Neutrophil (primary cell): ENCODE results near the gene SPEF1.

Experiments used
- H3K27ac ChIP-seq: fragments of 200-600 bp; sonication (generic); 2 replicates; pipeline ENCODE4 v1.5.1; 2016; ENCODE audit warnings: mild to moderate bottlenecking, moderate library complexity
- H3K27me3 ChIP-seq: fragments of 200-600 bp; sonication (generic); 2 replicates; pipeline ENCODE4 v1.6.0; 2016; ENCODE audit warnings: mild to moderate bottlenecking
- H3K36me3 ChIP-seq: fragments of 200-600 bp; sonication (generic); 2 replicates; pipeline ENCODE4 v1.5.1; 2017
- H3K4me1 ChIP-seq, 2 experiments: fragments of 200-600 bp in 1 of 2; sonication (generic) in 1 of 2; 1 replicate in 1 of 2; 2 replicates in 1 of 2; pipeline versions ENCODE4 v1.5.1 to v1.6.1; 2013 to 2016; ENCODE audit warnings: low read depth in 1 of 2, low read length in 1 of 2, mild to moderate bottlenecking in 1 of 2, moderate library complexity in 1 of 2; ENCODE audit not compliant: control insufficient read depth in 1 of 2, insufficient read depth in 1 of 2
- H3K4me3 ChIP-seq, 2 experiments: fragments of 200-600 bp in 1 of 2; sonication (generic) in 1 of 2; 1 replicate in 1 of 2; 2 replicates in 1 of 2; pipeline ENCODE4 v1.5.1; 2013 to 2016; ENCODE audit warnings: low read depth in 1 of 2, low read length in 1 of 2, mild to moderate bottlenecking in 1 of 2, moderate library complexity in 1 of 2
- H3K9me3 ChIP-seq: fragments of 200-600 bp; sonication (generic); 2 replicates; pipeline ENCODE4 v1.5.1; 2016
- CTCF ChIP-seq: fragments of 200-600 bp; sonication (generic); IDR thresholded peaks from 2 replicates; pipeline ENCODE4 v1.5.1; 2016; ENCODE audit warnings: antibody characterized with exemption

The SPEF1 gene

DNA sequence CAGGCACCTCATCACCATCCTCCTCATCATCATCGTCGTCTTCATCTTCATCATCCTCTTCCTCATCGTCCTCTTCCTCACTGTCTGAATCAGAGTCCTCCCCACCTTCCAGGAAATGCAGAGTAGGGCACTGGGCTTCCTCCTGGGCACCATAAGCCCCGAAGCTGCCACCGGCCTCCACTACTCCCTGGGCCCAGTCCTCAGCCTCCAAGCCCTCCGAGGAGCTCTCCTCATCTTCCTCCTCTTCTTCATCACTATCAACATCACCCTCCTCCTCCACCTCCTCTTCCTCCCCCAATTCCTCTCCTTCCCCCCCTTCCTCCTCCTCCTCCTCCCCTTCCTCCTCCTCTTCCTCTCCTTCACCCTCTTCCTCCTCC, 3.6 kb upstream of the SPEF1 start:
- Histone ChIP-seq H3K9me3 (no peaks in the 10 kb centered on the region), H3K27ac (no peak overlapping the region)
- no peak for TF ChIP-seq CTCF

GRCh38 chr20:3784216-3784853, 3.1 kb upstream of the SPEF1 start:
- H3K9me3 ChIP-seq, result no peaks in the 10 kb centered on the region
- peaks cover 37 to 40% of the 10 kb centered on the region in 2 experiments for H3K4me1 ChIP-seq
- no peak overlapping the region for H3K4me3 ChIP-seq
- H3K27me3 ChIP-seq, result peaks cover 13% of the 10 kb centered on the region
- no peak for TF ChIP-seq CTCF
- peak overlapping the region; percentile 20 for H3K27ac ChIP-seq
- H3K36me3 ChIP-seq, result no peaks in the 10 kb centered on the region

More for the DNA sequence above, 3.6 kb upstream of the SPEF1 start:
- Histone ChIP-seq H3K36me3 (no peaks in the 10 kb centered on the region), H3K4me3 (no peak overlapping the region), H3K4me1 (peaks cover 39 to 41% of the 10 kb centered on the region in 2 experiments), H3K27me3 (peaks cover 8% of the 10 kb centered on the region)

- Histone ChIP-seq H3K4me1 (peaks cover 40 to 43% of the 10 kb centered on the region in 2 experiments), H3K27me3 (peaks cover 20% of the 10 kb centered on the region), H3K9me3 (no peaks in the 10 kb centered on the region), H3K4me3 (no peak overlapping the region), H3K36me3 (no peaks in the 10 kb centered on the region), H3K27ac (no peak overlapping the region)
- no peak for TF ChIP-seq CTCF
Measured at GRCh38 chr20:3783511-3784195, 2.4 kb upstream of the SPEF1 start.

DNA sequence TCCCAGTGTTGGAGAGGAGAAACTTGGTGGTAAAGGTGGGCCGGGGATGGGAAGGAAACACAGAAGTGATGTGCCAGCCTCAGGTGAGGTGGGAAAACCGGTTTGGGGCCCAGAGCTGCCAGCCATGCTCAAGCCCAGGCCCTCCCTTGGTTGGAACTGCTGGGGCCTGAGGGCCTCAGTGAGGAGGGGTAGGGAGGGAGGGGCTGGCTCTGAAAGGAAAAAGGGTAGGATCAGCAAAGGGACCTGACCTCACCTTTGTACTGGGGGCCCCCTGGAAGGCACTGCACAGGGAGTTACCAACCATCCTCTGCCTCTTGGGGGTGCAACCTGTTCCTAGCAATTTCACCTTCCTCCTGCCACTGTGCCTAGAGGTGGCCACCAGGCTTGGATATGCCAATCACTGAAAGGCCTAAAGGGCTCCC, 1.8 kb upstream of the SPEF1 start:
- Histone ChIP-seq H3K27me3 (peaks cover 25% of the 10 kb centered on the region), H3K36me3 (no peaks in the 10 kb centered on the region), H3K27ac (no peak overlapping the region), H3K4me1 (peaks cover 45 to 46% of the 10 kb centered on the region in 2 experiments), H3K4me3 (no peak overlapping the region), H3K9me3 (no peaks in the 10 kb centered on the region)
- no peak for TF ChIP-seq CTCF

GRCh38 chr20:3782597-3782996, 1.3 kb upstream of the SPEF1 start:
- H3K27me3 ChIP-seq, result peaks cover 30% of the 10 kb centered on the region
- H3K36me3 ChIP-seq, result no peaks in the 10 kb centered on the region
- H3K9me3 ChIP-seq, result no peaks in the 10 kb centered on the region
- H3K4me3 ChIP-seq, result no peak overlapping the region
- H3K4me1 ChIP-seq, result peaks cover 49% of the 10 kb centered on the region in 2 experiments
- H3K27ac ChIP-seq, result no peak overlapping the region
- no peak for TF ChIP-seq CTCF
